ENCODE data around the gene RRP1. TPM values are rescaled to one million over a fixed set of nuclear protein-coding genes. Genes with fewer than 3 reads are reported as not detected.

RRP1 gene
- total and polyA plus RNA-seq, 2 of the 13 experiments (the other 11 are each of a cell fraction or from before 2014, with no cell fraction given): 20.1 to 35.1 TPM

GRCh38 chr21:43753439-43753799, 36.0 kb upstream of the RRP1 start:
- ATAC-seq (no peak), FAIRE-seq (no peak), DNase-seq (ENCODE audit: low spot score) (no peak)
- POLR2A ChIA-PET: no interaction called here
- intact Hi-C loops (cut with micrococcal nuclease; ENCODE audit: unreplicated experiment): no loop called here
- no peak overlapping the region for H3K4me2 ChIP-seq (ENCODE audit: low read depth, low read length)
- WGBS (ENCODE audit: low lambda C conversion rate): 99% methylated on average over 10 of the region's 16 CpGs
- no peaks in the 10 kb centered on the region for H3K79me2 ChIP-seq (ENCODE audit: insufficient read depth, low read length)
- H3K9ac ChIP-seq (ENCODE audit: insufficient read depth, low read depth, low read length): no peak overlapping the region
- CTCF ChIA-PET (ENCODE audit: low intra/inter-chr PET ratio, low total read pairs): no interaction called here
- H2AFZ ChIP-seq (ENCODE audit: low read length): no peak overlapping the region
- H4K20me1 ChIP-seq (ENCODE audit: insufficient read depth, low read length): no peaks in the 10 kb centered on the region
- no peak overlapping the region for H3K27ac ChIP-seq (ENCODE audit: extremely low read length, insufficient read depth, low read length)
- H3K27me3 ChIP-seq (ENCODE audit: control insufficient read depth in 1 of 2, insufficient read depth in 2 of 2, low read length in 2 of 2): no peaks in the 10 kb centered on the region
- no peaks in the 10 kb centered on the region for H3K9me3 ChIP-seq (ENCODE audit: low read length)
- H3K36me3 ChIP-seq (replicated peaks in 1 of 2; ENCODE audit: control insufficient read depth in 1 of 2, insufficient read depth in 2 of 2, low read length in 2 of 2): peaks cover 44 to 72% of the 10 kb centered on the region in 2 experiments
- H3K4me3 ChIP-seq (replicated peaks in 1 of 3; ENCODE audit: insufficient read depth in 1 of 3, low read depth in 2 of 3, low read length in 3 of 3): no peak overlapping the region
- in situ Hi-C loops (cut with HindIII; ENCODE audit: extremely low pct_ligation_motif_present, low pct_unique_long_range_greater_than_20kb): no loop called here
- TF ChIP-seq ZNF142 (CRISPR knock-in tag; IDR thresholded peaks at IDR 0.05) (no peak), TEAD2 (CRISPR knock-in tag; IDR thresholded peaks at IDR 0.05) (no peak), AGO2 (optimal IDR thresholded peaks at IDR 0.05; ENCODE audit: low read depth, low read length) (peak; percentile 47), ZNF589 (CRISPR knock-in tag; conservative IDR thresholded peaks at IDR 0.05) (no peak), HNRNPL (IDR thresholded peaks at IDR 0.05; ENCODE audit: low read depth, low read length) (0 out of 2 replicates have a peak, but pooled peaks have one; percentile 20), NBN (conservative IDR thresholded peaks at IDR 0.05) (no peak), ZFP91 (CRISPR knock-in tag; IDR thresholded peaks at IDR 0.05; ENCODE audit: borderline replicate concordance) (0 out of 2 replicates have a peak, but pooled peaks have one; percentile 29)
- no peaks in the 10 kb centered on the region for H3K4me1 ChIP-seq (ENCODE audit: insufficient read depth, low read length)
- BruUV-seq (replicated peaks): no TSS peak
